GM19239 (cell line): Measurements from ENCODE around the gene HDAC8.

Source experiments
- DNase-seq: peaks from one replicate; pipeline ENCODE4 v3.0.0; 2011; ENCODE audit warnings: low spot score; ENCODE audit not compliant: insufficient read length
- FAIRE-seq: peaks from 2 replicates; lab custom pipeline; 2011; peaks lifted over from hg19 to GRCh38; lab: Jason Lieb, UNC

Gene HDAC8

DNA sequence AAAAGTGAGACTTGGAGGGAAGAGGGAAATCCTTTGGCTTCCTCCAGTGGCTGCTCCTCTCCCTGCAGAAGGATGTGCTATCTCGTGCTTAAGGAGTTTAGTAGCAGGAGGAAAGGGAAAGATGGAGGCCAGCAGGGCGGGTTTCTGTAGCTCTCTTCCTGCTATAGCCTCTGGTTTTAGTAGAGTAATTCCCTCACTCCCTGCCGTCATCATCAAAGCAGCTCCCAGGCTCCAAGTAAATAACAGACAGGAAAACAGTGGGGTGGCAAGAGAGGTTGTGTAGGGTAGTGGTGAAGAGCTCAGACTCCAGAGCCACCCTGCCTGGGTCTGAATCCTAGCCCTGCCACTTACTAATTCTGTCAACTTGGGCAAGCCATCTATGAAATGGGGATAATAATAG, 185.4 kb downstream of the HDAC8 start:
- no peak for FAIRE-seq
- no peak for DNase-seq

DNA sequence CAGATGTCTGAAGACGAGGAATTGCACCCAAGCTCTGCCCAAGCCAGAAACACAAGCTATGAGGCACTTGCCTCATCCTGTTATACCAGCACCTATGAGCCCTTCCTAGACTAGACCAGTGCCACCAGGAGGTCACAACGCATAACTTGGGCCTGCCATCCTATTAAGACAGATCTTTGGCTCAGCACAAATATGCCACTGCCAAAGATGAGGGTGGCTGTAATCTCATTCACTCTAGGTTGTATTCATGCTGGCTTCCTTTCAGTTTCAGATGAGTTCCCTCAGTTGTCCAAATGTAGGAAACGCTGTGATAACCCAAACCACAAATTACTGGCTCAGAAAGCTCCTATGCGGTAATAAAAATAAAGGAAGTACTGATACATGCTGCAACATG, 190.4 kb downstream of the HDAC8 start:
- no peak for DNase-seq
- peak; percentile 31 for FAIRE-seq

GRCh38 chrX:72381439-72382201, 191.0 kb downstream of the HDAC8 start:
- FAIRE-seq (no peak), DNase-seq (no peak)

GRCh38 chrX:72376124-72376523, 196.5 kb downstream of the HDAC8 start:
- FAIRE-seq, result no peak

GRCh38 chrX:72373136-72373535, 199.5 kb downstream of the HDAC8 start:
- DNase-seq (no peak), FAIRE-seq (no peak)

More at GRCh38 chrX:72376124-72376523, 196.5 kb downstream of the HDAC8 start:
- DNase-seq, result no peak

GRCh38 chrX:72372735-72373134, 199.9 kb downstream of the HDAC8 start:
- FAIRE-seq, result no peak
- no peak for DNase-seq

DNA sequence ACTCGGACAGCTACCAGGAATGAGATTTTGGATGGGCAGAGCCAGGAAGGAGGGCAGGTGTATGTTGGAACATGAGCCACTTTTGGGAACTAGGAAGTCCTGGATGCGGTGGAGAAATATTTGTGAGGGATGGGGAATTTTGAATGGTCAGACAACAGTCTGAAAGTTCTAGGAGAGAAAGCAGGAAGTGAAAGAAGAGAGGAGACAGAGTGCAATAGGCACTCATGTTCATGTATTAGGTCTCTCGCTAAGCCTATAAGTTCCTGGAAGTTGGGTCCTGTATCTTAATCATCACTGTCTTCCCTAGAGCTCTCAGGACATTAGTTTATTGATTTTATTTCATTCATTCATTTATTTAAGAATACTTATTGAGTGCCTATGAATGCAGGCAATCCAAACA, 201.2 kb downstream of the HDAC8 start:
- no peak for FAIRE-seq
- DNase-seq, result no peak

- DNase-seq (no peak), FAIRE-seq (no peak)
These were observed 203.8 kb downstream of the HDAC8 start for GRCh38 chrX:72368796-72369195.

- no peak for DNase-seq
- no peak for FAIRE-seq
These were observed 205.1 kb downstream of the HDAC8 start for GRCh38 chrX:72367516-72367915.

DNA sequence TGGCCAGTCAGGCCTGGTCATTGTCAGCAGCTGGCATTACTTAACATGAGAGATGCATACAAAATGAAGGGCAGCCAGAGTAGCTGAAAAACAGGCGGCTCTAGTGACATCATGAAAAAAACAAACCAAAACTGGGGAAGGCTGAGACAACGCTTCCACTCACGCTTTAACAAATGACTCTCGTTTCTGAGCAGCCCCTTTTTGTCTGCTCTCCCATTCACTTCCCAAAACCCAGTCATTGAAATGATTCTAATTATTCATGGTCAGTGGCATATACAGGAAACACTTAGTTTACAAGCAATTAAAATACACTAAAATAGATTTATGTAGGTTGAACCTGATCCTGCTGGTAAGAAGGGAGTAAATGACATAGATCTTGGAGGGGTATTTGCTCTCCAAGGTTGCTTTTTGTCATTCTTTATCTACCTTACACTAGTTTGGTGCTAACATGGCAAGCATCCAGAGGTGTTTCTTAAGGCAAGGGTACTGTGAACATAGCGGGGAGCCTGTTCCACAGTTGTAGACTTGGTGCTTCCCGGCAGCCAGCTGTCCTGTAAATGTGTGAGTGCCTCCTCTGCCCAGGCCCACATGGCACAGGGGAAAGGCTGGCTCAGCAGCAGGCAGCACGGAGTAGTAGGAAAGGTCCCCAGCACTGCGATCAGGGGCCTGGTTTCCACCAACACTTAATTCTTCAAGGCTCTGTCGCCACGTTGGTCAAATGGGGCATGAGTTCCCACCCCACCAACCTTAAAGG, 205.8 kb downstream of the HDAC8 start:
- DNase-seq, result no peak
- no peak for FAIRE-seq

DNA sequence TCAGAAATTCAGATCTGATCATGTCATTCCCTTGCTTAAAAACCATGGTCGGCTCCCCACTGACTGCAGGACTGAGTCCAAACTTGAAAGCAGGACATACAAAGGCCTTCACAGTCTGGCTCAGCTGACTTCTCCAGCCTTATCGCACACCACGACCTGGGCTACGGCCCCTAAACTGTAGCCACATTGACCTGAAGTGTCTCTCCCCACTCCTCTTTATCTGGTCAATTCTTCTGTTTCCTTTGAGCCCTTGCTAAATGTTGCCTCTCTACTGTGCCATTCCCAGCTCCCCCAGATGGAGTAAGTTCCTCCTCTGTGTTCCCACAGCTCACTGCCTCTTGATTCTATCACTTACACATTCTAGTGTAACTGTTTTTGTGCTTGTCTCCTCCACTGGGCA, 206.5 kb downstream of the HDAC8 start:
- DNase-seq, result no peak
- FAIRE-seq, result no peak

DNA sequence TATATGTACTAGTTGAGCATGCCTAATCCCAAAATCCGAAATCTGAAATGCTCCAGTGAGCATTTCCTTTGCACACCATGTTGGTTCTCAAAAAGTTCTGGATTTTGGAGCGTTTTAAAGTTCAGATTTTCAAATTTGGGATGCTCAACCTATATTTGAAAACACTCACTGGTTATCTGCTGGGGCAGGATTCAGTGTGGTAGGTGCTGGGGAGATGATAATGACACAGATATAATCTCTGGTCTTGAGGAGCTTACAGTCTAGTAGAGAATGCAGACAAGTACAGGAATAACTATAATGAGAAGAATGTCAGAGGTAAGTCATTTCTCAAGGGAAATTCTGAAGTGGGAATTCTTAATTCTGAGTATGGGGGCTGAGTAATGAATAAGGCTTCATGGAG, 207.5 kb downstream of the HDAC8 start:
- no peak for FAIRE-seq
- no peak for DNase-seq

DNA sequence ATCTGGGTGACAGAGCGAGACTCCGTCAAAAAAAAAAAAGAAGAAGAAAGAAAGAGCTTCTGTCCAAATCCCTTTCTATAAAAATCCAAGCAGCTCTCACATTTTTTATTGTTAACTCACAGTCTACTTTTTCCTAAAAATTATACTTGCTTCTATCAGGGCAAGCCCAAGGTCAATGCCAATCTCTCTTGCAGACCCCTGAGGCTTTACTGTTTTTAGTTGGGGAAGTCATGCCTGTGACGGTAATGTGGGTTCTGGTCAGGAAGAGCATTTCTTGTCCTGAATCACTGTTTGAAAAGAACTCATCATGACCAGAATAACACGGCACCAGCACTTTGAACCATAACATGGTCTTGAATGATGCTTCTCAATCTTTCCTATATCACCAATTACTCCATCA, 212.3 kb downstream of the HDAC8 start:
- FAIRE-seq, result no peak
- no peak for DNase-seq

GRCh38 chrX:72358313-72358712, 214.3 kb downstream of the HDAC8 start:
- DNase-seq, result no peak
- FAIRE-seq, result no peak

DNA sequence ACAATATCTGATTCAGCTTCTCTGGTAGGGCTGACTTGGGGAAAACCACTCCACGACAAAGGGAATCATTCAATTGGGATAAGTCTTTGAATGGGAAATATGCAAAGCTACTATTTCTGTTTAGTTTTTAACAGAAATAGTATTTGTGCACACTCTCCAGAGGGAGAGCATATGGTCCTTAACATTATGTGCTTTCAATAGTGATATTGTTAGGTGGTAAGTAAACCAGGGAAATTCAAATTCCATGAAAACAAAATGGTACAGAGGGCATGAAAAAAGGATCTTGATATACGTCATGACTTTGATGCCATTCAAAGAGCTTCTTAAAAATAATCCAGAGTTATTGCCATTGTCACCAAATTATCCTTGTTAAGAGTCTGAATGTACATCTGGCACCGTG, 219.9 kb downstream of the HDAC8 start:
- DNase-seq (no peak), FAIRE-seq (no peak)

DNA sequence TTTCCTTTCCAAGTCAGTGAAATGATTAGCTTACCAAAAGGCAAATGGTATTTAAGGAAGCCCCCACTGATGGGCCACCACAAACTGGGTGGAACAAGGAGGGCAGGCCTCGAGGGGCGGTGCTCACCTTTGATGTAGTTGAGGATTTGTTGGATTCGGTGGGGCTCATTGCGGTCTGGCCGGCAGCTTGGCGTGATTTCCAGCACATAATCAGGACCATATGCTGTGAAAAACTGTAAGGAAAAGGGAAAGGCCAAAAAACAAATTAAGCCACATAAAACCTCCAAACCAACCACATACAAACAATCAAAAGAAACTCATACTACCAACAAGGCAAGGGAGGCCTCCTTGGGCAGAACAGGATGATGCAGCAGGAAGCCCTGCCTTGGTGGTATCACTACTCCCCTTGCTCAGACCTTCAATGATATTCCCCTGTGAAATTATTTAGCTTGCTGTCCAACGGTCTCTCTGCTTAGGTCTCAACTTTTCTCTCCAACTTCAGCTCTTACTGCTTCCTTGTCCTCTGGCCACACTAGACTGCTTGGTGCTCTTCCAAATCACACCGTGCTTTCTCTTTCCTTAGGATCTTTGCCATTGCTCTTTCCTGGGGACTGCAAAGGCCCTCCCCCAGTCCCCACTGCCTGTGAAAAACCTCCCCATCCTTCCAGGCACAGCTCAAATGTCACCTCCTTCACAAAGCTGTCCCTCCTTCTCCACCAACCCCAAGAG, 220.9 kb downstream of the HDAC8 start:
- no peak for FAIRE-seq

GRCh38 chrX:72349190-72349589, 223.5 kb downstream of the HDAC8 start:
- peak; percentile 71 for FAIRE-seq
- DNase-seq, result peak; percentile 1

More for the DNA sequence above, 220.9 kb downstream of the HDAC8 start:
- DNase-seq, result no peak

DNA sequence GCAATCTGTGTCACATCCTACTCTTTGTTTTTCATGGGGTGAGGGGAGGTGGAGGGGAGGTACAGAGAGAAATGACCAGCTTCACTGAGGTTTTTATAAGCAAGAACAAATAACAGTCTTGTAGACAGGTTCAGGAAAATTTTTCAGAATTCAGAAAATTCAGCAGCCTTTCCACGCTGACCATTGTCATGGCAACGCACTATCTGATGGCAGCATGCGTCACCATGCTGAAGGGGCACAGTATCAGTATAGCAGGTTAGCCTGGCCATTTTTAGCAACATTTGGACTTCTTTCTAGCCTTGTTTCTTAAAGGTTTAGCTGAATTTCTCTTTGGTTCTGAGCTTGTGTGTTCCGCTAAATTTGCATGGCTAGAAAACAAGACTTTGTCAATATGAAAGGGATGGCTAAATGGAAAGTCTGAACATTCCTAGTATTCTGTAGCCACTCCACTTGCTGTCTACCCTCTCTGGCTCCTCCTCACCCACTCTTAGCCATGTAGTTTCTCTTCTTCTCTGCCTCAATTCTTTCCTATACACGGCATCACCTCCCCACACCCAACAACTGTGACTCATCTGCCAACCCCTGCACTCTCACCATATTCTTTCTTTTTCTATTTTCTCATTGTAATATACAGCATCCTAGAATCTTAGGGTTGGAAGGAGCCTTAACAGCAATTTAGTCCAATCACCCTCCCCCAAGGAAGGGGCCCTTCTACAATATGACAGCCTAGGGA, 224.2 kb downstream of the HDAC8 start:
- peak; percentile 47 for FAIRE-seq
- no peak for DNase-seq

GRCh38 chrX:72347366-72347765, 225.3 kb downstream of the HDAC8 start:
- FAIRE-seq, result no peak

GRCh38 chrX:72346302-72346949, 226.2 kb downstream of the HDAC8 start:
- FAIRE-seq (no peak), DNase-seq (no peak)

More at GRCh38 chrX:72347366-72347765, 225.3 kb downstream of the HDAC8 start:
- DNase-seq, result no peak
